GM12892 (cell line): ENCODE results near the gene KRT6B.

Source experiments
- DNase-seq: peaks from one replicate; pipeline ENCODE4 v3.0.0; 2011; ENCODE audit not compliant: insufficient read length
- FAIRE-seq: peaks from 2 replicates; lab custom pipeline; 2011; peaks lifted over from hg19 to GRCh38; lab: Jason Lieb, UNC
- POLR2A ChIP-seq: IDR thresholded peaks from 2 replicates; pipeline ENCODE4 v1.6.1; 2011; ENCODE audit warnings: low read depth, low read length, control low read depth
- POLR2AphosphoS5 ChIP-seq: IDR thresholded peaks from 2 replicates; pipeline ENCODE4 v1.6.1; 2011; ENCODE audit warnings: low read depth, low read length, control low read depth
- TAF1 ChIP-seq: IDR thresholded peaks from 2 replicates; pipeline ENCODE4 v1.6.1; 2011; ENCODE audit warnings: low read depth, mild to moderate bottlenecking, control low read depth, low read length, borderline replicate concordance

The KRT6B gene

GRCh38 chr12:52433501-52434080 is 18.4 kb downstream of the KRT6B start:
- FAIRE-seq (no peak), DNase-seq (no peak)
- no peak for TF ChIP-seq POLR2A
- TF ChIP-seq POLR2AphosphoS5, result no peak
- no peak for TF ChIP-seq TAF1

GRCh38 chr12:52432559-52433207 is 19.3 kb downstream of the KRT6B start:
- no peak for DNase-seq
- TF ChIP-seq POLR2A, result no peak
- no peak for TF ChIP-seq POLR2AphosphoS5
- no peak for TF ChIP-seq TAF1
- FAIRE-seq, result no peak

GRCh38 chr12:52428121-52428520 is 23.8 kb downstream of the KRT6B start:
- DNase-seq, result no peak
- FAIRE-seq, result no peak
- TF ChIP-seq POLR2AphosphoS5 (no peak), POLR2A (no peak), TAF1 (no peak)

DNA sequence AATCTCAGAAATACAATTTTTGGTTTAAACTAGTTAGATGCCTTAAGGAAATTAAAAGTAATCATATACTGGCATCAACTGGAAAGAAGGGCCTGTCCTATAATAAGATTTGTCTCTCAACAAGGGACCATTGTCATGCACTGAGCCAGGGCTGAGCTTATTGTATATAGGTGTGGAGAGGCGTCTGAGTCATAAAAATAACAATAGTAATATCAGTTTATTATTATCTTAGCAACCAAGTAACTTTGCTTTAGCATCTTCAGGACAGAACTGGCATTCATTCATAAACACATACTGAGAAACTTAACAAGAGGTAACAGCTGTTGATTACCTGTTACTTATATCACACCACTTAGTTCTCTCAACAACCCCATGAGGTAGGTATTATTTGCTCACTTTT is 24.9 kb downstream of the KRT6B start:
- no peak for DNase-seq
- no peak for FAIRE-seq

DNA sequence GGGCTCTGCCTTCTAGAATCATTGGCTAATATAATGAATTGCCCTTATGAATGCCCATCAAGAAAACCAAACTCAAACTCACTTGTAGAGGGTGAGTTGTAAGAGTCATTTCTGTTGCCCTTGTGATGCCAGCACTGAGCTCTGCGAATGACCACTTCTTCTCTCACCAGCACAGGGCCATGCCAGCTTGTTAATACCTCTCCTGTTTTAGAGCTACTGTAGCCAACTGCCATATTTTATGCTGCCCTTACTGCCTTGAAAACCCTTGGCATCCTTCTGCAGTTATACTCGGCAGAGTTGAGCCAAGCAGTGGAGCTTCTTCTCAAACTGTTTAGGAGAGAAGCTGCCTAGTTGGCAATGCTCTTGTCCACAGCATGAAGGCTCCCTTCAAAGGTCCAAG is 25.9 kb downstream of the KRT6B start:
- DNase-seq (no peak), FAIRE-seq (no peak)
- TF ChIP-seq TAF1 (no peak), POLR2AphosphoS5 (no peak), POLR2A (no peak)

More for the DNA sequence above, 24.9 kb downstream of the KRT6B start:
- TF ChIP-seq TAF1 (no peak), POLR2AphosphoS5 (no peak), POLR2A (no peak)

- TF ChIP-seq POLR2A (no peak), TAF1 (no peak), POLR2AphosphoS5 (no peak)
- FAIRE-seq (no peak), DNase-seq (no peak)
Observed at GRCh38 chr12:52425466-52425865, 26.5 kb downstream of the KRT6B start.

DNA sequence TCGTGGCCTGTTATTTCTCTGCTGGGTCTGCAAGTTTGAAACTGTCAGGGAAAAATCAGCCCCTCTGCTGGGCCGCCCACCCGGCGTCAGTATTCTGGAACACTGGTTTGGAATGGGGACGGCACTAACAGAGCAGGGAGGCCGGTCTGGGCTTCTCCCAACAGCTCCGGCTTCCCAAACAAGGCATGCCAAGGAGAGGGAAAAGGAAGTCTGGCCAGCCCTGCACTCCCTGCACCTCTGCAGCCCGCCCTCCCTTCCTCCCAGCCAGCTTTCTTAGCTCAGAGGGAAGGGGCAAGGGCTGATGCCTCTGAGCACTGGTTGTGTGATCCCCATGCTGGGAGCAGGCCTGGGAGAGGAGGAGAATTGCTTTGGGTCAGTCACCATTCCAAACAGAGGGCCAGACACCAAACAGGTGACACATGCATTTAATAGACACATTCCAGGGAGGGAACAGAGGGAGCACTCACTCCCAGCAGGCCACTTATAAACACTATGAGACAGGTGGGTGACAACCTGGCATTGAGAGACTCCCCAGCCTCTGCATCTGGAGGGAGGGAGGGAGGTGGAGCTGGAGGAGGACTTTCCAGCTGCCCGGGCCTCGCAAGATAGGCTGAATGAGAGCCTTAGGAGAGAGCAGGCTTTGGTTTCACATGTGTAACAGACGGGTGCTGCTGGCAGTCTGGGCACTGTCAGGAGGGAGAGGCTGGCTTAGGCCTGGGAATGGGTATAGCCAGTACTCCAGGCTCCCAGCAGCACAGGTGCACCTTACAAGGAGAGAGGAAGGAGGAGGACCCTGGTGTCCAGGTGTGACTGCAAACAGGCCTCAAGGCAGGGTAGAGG is 28.1 kb downstream of the KRT6B start:
- TF ChIP-seq POLR2A (no peak), POLR2AphosphoS5 (no peak), TAF1 (no peak)
- DNase-seq (no peak), FAIRE-seq (no peak)

- no peak for FAIRE-seq
- no peak for DNase-seq
- TF ChIP-seq TAF1 (no peak), POLR2AphosphoS5 (no peak), POLR2A (no peak)
Observed at GRCh38 chr12:52423035-52423434, 28.9 kb downstream of the KRT6B start.

GRCh38 chr12:52419656-52420055 is 32.3 kb downstream of the KRT6B start:
- no peak for DNase-seq
- TF ChIP-seq TAF1, result no peak
- no peak for TF ChIP-seq POLR2A
- no peak for TF ChIP-seq POLR2AphosphoS5
- no peak for FAIRE-seq

GRCh38 chr12:52418576-52419110 is 33.3 kb downstream of the KRT6B start:
- FAIRE-seq (no peak), DNase-seq (no peak)
- no peak for TF ChIP-seq POLR2A
- no peak for TF ChIP-seq POLR2AphosphoS5
- TF ChIP-seq TAF1, result no peak

DNA sequence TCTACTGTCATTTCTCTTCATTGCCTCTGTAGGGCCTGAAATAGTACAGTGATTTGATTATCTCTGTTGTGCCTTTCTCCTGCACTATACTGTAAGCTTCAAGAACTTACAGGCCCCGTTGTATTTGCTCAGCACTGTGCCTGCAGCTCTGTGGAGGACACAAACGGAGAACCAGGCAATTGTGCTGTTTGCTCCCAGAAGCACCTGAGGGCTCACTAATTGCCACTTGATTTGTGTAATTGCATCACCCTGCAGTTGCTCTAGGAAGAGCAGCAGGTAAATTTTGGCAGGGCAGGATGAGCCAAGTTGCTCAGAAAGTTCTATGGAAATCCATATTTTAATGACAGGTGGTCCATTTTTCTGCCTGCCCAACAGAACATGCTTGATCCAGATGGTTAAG is 34.2 kb downstream of the KRT6B start:
- DNase-seq (no peak), FAIRE-seq (no peak)
- no peak for TF ChIP-seq POLR2A

DNA sequence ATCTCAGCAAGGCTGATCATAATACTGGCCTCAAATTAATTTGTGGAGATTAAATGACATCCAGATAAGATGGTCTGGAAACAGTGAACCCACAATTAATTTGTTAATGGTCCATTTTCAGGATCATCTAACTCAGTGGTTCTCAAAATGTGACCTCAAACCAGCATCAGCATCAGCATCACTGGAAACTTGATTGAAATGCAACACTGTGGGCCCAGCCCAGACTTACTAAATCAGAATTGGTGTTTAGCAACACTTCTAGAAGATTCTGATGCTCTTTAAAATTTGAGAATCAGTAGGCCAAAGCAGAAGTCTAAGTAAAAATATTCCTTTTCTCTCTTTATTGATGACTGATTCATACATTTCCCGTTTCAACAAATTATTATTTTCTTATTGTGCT is 35.2 kb downstream of the KRT6B start:
- FAIRE-seq (no peak), DNase-seq (no peak)
- TF ChIP-seq TAF1 (no peak), POLR2AphosphoS5 (no peak), POLR2A (no peak)
